ENCODE results near the gene CHIT1.
"Not testable (repeated sequence)": the region's sequence is repeated elsewhere in the genome, so short reads cannot be mapped to it uniquely, and the experiment has no call there.

The CHIT1 gene

DNA sequence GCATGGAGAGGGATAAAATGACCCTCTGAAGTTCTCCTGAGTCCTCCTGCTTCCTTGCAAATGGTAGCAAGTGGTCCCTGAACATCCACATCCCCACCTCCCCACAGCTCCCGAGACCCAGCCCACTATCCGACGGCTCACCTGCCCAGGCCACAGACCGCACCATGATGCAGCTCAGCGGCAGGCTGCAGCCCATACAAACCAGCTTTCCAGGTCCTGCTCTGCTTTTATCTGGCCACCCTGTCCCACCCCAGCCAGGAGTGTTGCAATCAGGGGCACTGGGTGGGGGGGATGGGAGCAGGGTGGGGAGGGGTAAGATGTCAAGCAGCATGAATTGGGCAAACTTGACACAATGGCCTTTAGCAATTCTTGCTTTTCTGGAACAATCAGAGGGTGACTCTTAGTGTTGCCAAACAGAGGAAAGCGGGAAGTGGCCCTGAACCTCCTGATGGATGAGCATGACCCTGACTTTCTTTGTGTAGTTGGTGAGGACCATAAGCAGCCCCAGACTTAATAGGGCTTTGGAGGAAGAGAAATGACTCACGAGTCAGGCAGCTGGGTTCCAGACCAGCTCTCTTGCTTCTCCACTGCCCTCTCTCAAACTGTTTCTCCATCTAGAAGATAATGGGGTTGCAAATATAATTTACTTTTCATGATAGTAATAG, at the start of gene CHIT1:
TSS of gene CHIT1 (minus strand) at position 203 of the 665 bp plus-strand sequence. CDS start at position 166, 37 bp downstream.
- no peak for DNase-seq

DNA sequence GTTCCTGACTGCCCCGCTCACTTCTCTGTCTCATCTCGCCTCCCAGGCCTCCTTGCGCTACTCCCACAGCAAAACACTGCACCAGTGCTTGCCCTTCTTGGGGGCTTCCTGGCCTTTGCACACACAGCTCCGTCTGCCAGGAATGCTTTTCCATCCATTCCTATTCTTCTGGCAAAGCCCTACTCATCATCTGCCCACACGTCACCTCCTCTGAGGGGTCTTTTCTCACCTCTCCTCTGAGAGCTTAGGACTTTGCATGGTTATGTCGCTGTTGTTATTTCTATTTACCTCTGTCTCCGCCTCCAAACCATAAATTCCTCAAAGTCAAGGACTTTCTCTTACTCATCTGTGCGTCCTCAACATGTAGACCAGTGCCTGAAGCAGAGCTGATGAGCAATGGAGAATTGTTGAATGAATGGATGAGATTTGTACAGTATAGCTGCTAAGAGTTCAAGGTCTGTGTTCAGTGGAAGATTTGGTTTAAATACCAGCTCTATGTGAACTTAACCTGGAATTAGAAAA, 49.5 kb upstream of the CHIT1 start:
- no peak for DNase-seq

- no peak for DNase-seq
Observed at GRCh38 chr1:203278082-203278884, 48.8 kb upstream of the CHIT1 start.

- no peak for DNase-seq
Observed at GRCh38 chr1:203276916-203277545, 47.6 kb upstream of the CHIT1 start.

DNA sequence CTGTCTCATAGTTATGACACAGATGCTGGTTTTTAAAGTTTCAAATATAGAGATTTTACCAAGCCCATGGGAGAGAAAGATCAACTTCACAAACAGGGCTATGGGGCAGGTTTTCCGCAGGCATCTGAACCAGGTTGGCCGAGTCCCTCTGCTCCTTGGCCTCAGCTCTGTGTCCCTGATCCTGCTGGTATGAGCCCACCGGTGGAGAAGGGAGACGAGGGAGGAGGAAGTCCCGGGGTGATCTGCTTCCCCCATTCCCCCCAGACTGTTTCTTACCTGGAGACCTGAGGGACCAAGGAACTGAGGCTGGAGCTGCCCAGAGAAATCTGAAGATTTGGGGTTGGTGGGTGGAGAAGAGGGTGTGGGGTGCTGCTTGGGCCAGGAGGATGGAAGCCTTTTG, 46.9 kb upstream of the CHIT1 start:
- no peak for DNase-seq

- no peak for DNase-seq
Observed at GRCh38 chr1:203275656-203276272, 46.3 kb upstream of the CHIT1 start.

GRCh38 chr1:203274603-203275381, 45.3 kb upstream of the CHIT1 start:
- DNase-seq, result no peak

GRCh38 chr1:203273869-203274602, 44.6 kb upstream of the CHIT1 start:
- DNase-seq, result peak in 1 of 2 experiments; percentile 45

DNA sequence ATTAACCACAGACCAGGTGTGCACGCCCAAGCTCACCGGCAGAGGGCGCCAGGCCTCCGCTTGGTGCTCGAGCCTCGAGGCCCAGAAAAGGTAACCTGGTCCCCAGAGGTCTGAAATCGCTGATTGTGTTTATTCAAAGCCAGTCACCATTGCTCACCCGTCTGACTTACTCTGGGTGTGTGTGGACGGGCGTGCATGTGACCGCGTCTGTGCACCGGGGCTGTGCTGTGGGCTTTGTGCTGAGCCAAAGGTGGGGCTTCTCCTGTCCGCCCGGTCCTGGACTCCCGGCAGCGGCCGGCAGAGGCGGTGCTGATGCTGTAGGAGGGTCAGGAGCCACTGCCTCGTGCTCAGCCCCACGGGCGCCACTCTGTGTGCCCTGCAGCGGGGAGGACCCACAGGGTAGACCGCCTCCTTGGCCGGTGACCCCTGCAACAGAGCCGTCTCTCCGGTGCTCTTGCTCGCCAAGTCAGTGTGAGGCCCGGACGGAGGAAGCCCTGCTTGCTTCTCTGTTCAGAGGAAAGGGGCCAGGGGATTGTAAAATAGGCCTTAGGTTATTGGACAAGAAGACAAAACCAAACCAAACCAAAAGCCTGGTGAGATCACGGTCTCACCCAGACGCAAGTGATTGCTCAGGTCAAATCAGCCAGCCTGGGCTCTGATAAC, 43.9 kb upstream of the CHIT1 start:
- DNase-seq, result peak; percentile 96 to 97

- DNase-seq, result no peak
Observed at GRCh38 chr1:203272633-203273205, 43.2 kb upstream of the CHIT1 start.

GRCh38 chr1:203271962-203272632, 42.6 kb upstream of the CHIT1 start:
- DNase-seq, result no peak

- peak; percentile 65 to 74 for DNase-seq
Observed at GRCh38 chr1:203271018-203271743, 41.7 kb upstream of the CHIT1 start.

GRCh38 chr1:203270448-203270847, 41.0 kb upstream of the CHIT1 start:
- DNase-seq, result no peak

DNA sequence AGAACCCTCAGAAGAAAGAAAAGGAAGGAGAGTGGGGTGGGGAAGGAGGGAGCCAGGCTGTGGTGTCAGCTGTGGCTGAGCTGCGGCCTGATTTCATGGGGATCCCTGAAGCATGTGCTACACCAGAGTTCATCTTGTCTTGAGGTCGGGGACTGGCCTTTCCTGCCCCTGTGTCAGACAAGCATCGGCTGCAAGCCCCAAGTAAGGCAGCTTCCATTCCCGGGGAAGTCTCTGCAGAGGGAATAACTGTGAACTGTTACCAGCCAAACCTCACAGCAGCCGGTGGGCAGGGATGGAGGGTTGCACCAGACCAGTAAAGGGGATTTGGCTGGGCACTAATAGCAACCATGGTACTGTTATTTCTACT, 40.2 kb upstream of the CHIT1 start:
- DNase-seq, result no peak

- DNase-seq, result peak; percentile 46 to 54
Observed at GRCh38 chr1:203268901-203269653, 39.6 kb upstream of the CHIT1 start.

DNA sequence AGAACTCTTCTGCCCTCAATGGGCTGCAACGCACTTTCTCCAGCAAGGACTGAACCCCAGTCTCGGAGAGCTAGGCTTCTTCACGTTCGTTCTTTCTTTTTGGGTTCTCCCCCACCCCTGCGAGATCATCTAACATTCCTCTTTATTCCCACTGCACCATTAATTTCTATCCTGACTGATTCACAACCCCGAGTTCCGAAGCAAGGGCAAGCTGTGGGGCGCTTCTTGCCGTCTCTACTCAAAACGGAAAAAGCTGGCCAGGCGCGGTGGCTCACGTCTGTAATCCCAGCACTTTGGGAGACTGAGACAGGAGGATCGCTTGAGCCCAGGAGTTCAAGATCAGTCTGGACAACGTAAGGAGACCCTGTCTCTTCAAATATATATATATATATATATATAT, 38.4 kb upstream of the CHIT1 start:
- no peak for DNase-seq

DNA sequence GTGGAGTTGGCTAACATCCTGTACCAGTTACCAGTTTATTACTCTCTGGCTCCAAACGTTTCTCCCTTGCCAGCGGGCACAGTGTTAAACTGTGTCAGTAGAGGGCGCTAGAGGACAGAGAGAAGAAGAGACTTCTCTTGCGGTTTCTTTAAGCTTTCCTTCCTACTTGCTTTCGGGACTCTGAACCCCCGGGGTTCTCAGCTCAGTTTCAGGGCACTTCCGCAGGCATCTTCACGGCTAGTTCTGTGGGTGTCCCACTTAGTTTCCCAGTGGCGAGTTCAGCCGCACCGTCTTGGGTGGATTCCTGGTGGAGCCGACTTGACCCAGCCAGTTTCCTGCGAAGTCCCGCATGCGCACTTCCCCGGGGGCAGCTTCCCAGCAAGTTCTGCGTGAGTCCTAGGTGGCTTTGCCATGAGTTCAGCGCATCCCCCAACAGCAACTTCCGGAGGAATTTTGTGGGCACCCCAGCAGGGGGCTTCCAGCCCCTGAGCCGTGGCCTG, 37.9 kb upstream of the CHIT1 start:
- peak; percentile 89 to 92 for DNase-seq

GRCh38 chr1:203266140-203266539, 36.7 kb upstream of the CHIT1 start:
- not testable (repeated sequence) for DNase-seq

Measured in activated T-cell treated with anti-CD3 and anti-CD28 coated beads, Interleukin-2, amount 50 U/mL, for 48 hours (primary cell).